Common myeloid progenitor, CD34-positive (primary cell): ENCODE results near the gene OTX1.

Source experiments
- CTCF ChIA-PET: fragments of 350-600 bp; sonication (Branson Sonifier 250); formaldehyde crosslinking; loops from one replicate; lab custom pipeline; 2021; ENCODE audit warnings: antibody characterized with exemption; lab: Charles Lee
- POLR2A ChIA-PET: fragments of 350-600 bp; sonication (Branson Sonifier 250); formaldehyde crosslinking; loops from one replicate; lab custom pipeline; 2021; ENCODE audit warnings: antibody characterized with exemption; lab: Charles Lee
- DNase-seq, 3 donors: peaks; one replicate each; pipeline versions ENCODE4 v3.0.0 to v3.0.0-alpha.2; 2013
- H3K27ac ChIP-seq, 2 experiments: 1 replicate in 1 of 2; 2 replicates in 1 of 2; pipeline ENCODE4 v1.7.0; 2013; ENCODE audit warnings: inconsistent platforms in 2 of 2, low read length in 2 of 2, mild to moderate bottlenecking in 2 of 2, low read depth in 1 of 2, moderate library complexity in 1 of 2; ENCODE audit not compliant: severe bottlenecking in 2 of 2, insufficient read depth in 1 of 2, poor library complexity in 1 of 2
- H3K27me3 ChIP-seq, 5 experiments: replicated peaks in 2 of 5; 1 replicate in 3 of 5; 2 replicates in 2 of 5; pipeline versions ENCODE4 v1.6.1 to v1.7.0; 2013; ENCODE audit warnings: low read length in 4 of 5, mild to moderate bottlenecking in 2 of 5, moderate library complexity in 2 of 5, inconsistent platforms in 1 of 5; ENCODE audit not compliant: insufficient read depth in 5 of 5, control insufficient read depth in 4 of 5
- H3K36me3 ChIP-seq, 4 experiments: 1 replicate in 2 of 4; 2 replicates in 2 of 4; pipeline versions ENCODE4 v1.6.1 to v1.7.0; 2013; ENCODE audit warnings: low read length in 3 of 4, control low read depth in 1 of 4, mild to moderate bottlenecking in 1 of 4; ENCODE audit not compliant: control insufficient read depth in 4 of 4, insufficient read depth in 4 of 4
- H3K4me1 ChIP-seq, 4 experiments: 1 replicate in 3 of 4; 2 replicates in 1 of 4; pipeline versions ENCODE4 v1.6.1 to v1.7.1; 2013; ENCODE audit warnings: low read length in 3 of 4, mild to moderate bottlenecking in 3 of 4, control low read depth in 1 of 4, inconsistent platforms in 1 of 4, moderate library complexity in 1 of 4; ENCODE audit not compliant: control insufficient read depth in 4 of 4, insufficient read depth in 4 of 4; ENCODE audit errors: control extremely low read depth in 1 of 4
- H3K4me3 ChIP-seq, 7 experiments: 1 replicate in 4 of 7; 2 replicates in 3 of 7; pipeline versions ENCODE4 v1.5.1 to v1.7.0; 2013; ENCODE audit warnings: mild to moderate bottlenecking in 7 of 7, low read length in 6 of 7, moderate library complexity in 6 of 7, inconsistent platforms in 2 of 7, low read depth in 2 of 7, control low read depth in 1 of 7; ENCODE audit not compliant: insufficient read depth in 4 of 7, control insufficient read depth in 1 of 7; ENCODE audit errors: extremely low read depth in 1 of 7
- H3K9me3 ChIP-seq, 5 experiments: 1 replicate in 4 of 5; 2 replicates in 1 of 5; pipeline versions ENCODE4 v1.6.1 to v1.7.1; 2013; ENCODE audit warnings: low read length in 4 of 5, mild to moderate bottlenecking in 2 of 5, inconsistent platforms in 1 of 5, low read depth in 1 of 5, moderate library complexity in 1 of 5; ENCODE audit not compliant: control insufficient read depth in 4 of 5, insufficient read depth in 2 of 5; ENCODE audit errors: control extremely low read depth in 1 of 5
- WGBS: methylation state at CpG from one replicate; pipeline ENCODE4 v1.1.5; 2013; ENCODE audit not compliant: insufficient coverage; 5-methylcytosine and 5-hydroxymethylcytosine counted together

The OTX1 gene

DNA sequence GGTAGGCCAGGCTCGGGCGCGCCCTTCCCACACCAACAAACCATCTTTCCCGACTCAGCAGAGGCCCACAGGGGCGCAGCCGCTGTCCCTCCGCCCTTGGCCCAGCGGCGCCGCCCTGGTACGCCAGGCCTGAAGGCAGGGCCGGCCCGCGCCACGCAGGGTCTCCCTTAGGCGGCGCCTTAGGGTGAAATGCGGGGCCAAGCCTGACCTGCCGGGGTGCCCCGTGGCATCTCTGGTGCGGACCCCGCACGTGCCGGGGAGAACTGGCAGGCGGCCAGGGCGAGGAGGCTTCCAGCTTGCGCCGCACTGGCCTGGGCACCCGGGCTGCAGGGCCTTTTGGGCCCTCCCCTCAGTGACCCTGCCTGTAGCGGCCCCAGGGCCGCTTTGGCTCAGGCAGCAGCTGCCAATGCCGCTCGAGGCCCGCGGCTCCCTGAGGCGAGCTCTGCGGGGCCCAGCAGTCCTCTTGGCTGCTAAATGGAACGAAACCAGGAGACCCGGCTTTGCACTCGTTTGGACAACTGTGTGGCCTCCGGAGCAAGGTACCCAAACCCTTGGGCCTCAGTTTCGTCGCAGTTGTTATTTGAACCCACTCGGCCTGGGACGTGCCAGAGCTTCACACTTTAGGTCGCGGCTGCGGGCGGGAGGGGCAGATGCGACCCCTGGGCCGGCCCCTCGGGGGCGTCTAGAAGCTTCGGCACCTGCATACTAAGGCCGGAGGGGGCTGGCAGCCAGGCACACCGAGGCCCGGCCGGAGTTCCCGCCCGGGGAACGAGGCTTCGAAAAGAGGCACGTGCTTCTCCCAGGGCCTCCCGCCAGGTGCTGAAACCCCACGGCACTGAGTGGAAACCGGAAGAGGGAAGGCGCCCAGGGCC is 8.5 kb downstream of the OTX1 start:
- no peak overlapping the region for H3K27ac ChIP-seq
- POLR2A ChIA-PET, result no interaction called here
- peaks cover 0 to 51% (median 42%) of the 10 kb centered on the region in 4 experiments for H3K4me1 ChIP-seq

DNA sequence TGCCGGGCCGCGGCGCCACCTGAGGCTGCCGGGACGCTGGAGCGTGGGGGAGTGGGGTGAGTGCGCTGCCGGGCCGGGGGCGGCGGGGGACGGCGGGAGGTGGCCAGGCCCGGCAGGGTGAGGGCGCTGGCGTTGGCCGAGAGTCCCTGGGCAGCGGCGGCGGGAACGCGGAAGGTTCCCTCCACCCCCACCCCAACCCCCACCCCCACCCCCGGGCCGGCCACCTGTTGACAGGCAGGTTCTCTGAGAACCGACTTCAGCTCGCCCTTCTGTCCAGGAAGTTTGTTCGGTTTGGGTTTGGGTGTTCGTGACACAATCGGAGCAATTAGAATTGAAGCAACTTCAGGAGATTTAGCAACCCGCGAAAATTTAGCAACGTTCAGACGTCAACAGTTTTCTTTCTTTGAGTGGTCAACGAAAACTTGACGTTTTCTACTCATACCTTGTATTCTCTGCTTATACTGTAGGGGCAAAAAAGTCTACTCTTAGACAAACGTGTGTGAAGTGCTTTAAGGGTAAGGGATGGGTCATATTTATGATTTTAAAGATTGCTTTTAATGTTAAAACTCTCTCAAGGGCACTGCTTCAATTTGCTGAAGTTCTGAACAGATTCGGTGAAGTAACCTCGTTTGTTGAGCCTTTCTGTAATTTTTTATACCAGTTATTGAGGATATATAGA is 9.3 kb downstream of the OTX1 start:
- peak in 2 of 3 donors; percentile 61 to 64 for DNase-seq
- H3K4me3 ChIP-seq, result peak overlapping the region in 1 of 7 experiments; percentile 38
- peaks cover 0 to 44% (median 35%) of the 10 kb centered on the region in 4 experiments for H3K4me1 ChIP-seq
- peaks cover 0 to 1% (median 0%) of the 10 kb centered on the region in 5 experiments for H3K9me3 ChIP-seq
- POLR2A ChIA-PET, result no interaction called here
- no peaks in the 10 kb centered on the region for H3K36me3 ChIP-seq
- H3K27me3 ChIP-seq, result peaks cover 38 to 98% (median 67%) of the 10 kb centered on the region in 5 experiments
- CTCF ChIA-PET, result interaction anchor here (2.7 kb wide), 1 partner anchor 7 kb away, joined by 11 read pairs; no protein-coding TSS in a partner anchor
- 12% methylated on average over 6 of the region's 39 CpGs for WGBS
- no peak overlapping the region for H3K27ac ChIP-seq

More for the DNA sequence above, 8.5 kb downstream of the OTX1 start:
- WGBS, result 3% methylated on average over 62 of the region's 67 CpGs
- Histone ChIP-seq H3K36me3 (no peaks in the 10 kb centered on the region), H3K4me3 (no peak overlapping the region), H3K9me3 (peaks cover 0 to 1% (median 0%) of the 10 kb centered on the region in 5 experiments), H3K27me3 (peaks cover 37 to 99% (median 74%) of the 10 kb centered on the region in 5 experiments)
- CTCF ChIA-PET, result no interaction called here
- DNase-seq, result peak in 2 of 3 donors; percentile 40 to 49

DNA sequence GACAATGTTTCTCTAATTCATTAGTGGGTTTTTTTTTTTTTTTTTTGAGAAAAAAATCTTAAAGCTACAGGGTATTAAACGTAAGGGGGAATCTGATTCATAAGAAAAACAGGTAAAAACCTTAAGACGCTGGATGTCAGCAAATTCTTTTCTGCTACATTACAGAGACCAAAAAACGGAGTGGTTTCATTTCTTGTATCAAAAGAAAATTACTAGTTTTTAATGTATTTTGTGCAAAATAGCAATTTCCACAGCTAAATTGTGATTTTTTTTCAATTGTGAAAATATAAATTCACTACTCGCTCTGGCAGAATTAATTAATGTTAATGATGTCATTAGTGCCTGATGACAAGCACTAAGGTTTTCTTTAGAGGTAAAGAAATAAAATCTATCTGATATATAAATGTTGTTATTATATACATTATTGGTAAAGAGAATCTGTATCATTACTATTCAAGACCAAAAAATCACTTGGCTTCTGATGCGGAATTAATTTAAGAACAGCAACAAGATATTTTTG is 9.9 kb downstream of the OTX1 start:
- peak overlapping the region in 1 of 7 experiments; percentile 38 for H3K4me3 ChIP-seq
- no peaks in the 10 kb centered on the region for H3K36me3 ChIP-seq
- H3K27ac ChIP-seq, result no peak overlapping the region
- no CpG with 5 or more reads among the region's 5 CpGs for WGBS
- H3K4me1 ChIP-seq, result peaks cover 0 to 39% (median 29%) of the 10 kb centered on the region in 4 experiments
- CTCF ChIA-PET, result interaction anchor here (2.7 kb wide), 1 partner anchor 8 kb away, joined by 11 read pairs; no protein-coding TSS in a partner anchor
- POLR2A ChIA-PET, result no interaction called here
- H3K9me3 ChIP-seq, result peaks cover 0 to 1% (median 0%) of the 10 kb centered on the region in 5 experiments
- peaks cover 36 to 97% (median 63%) of the 10 kb centered on the region in 5 experiments for H3K27me3 ChIP-seq
- peak in 2 of 3 donors; percentile 49 for DNase-seq

DNA sequence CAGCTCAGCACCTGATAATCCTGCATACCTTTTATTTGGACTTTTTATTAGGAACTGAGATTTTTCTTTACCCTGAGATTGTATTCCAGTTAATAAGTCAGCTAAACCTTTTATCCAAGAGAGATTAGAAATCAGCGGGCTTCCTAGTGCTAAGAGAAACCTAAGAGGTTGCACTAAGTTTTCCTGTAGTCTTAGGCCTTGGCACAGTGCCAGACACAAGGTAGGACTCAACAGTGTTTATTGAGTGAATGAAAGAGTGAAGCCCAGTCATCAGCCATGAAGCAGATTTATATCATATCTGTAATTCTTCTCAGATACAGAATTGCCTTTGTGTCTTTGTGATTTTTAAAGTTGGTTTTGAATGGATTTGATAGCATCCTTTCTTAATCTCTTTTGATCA is 13.6 kb downstream of the OTX1 start:
- H3K36me3 ChIP-seq, result no peaks in the 10 kb centered on the region
- peaks cover 0 to 5% (median 2%) of the 10 kb centered on the region in 4 experiments for H3K4me1 ChIP-seq
- peaks cover 12 to 93% (median 59%) of the 10 kb centered on the region in 5 experiments for H3K27me3 ChIP-seq
- ChIA-PET POLR2A (no interaction called here), CTCF (interaction anchor here (1.1 to 4.2 kb wide), 2 partner anchors 10 to 23 kb away, joined by 3 to 19 read pairs; no protein-coding TSS in a partner anchor)
- DNase-seq, result no peak
- H3K4me3 ChIP-seq, result no peak overlapping the region
- WGBS, result 60% methylated on average over 1 of the region's 1 CpG
- H3K27ac ChIP-seq, result no peak overlapping the region
- peaks cover 0 to 1% (median 0%) of the 10 kb centered on the region in 5 experiments for H3K9me3 ChIP-seq

DNA sequence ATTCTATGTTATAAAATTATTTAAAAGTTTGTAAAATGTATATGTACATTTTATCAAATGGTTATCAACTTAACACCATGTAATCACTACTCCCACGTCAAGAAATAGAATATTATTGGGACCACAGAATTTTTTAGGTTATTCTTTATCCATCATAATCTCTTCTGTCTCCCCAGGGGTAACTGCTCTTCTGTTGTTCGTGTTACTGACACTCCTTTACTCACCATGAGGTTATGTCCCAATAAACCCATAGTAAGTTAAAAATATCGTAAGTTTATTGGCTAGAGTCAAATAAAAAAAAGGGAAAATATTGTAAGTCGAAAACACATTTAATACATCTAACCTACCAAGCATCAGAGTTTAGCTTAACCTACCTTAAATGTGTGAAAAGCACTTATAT is 14.0 kb downstream of the OTX1 start:
- H3K27ac ChIP-seq, result no peak overlapping the region
- peaks cover 0 to under 1% (median under 1%) of the 10 kb centered on the region in 4 experiments for H3K4me1 ChIP-seq
- ChIA-PET POLR2A (interaction anchor here (0.6 kb wide), 1 partner anchor 32 kb away, joined by 3 read pairs; no protein-coding TSS in a partner anchor), CTCF (interaction anchor here (4.2 kb wide), 1 partner anchor 10 kb away, joined by 19 read pairs; no protein-coding TSS in a partner anchor)
- H3K27me3 ChIP-seq, result peaks cover 9 to 91% (median 59%) of the 10 kb centered on the region in 5 experiments
- no peaks in the 10 kb centered on the region for H3K36me3 ChIP-seq
- H3K9me3 ChIP-seq, result peaks cover 0 to 1% (median 0%) of the 10 kb centered on the region in 5 experiments
- no peak overlapping the region for H3K4me3 ChIP-seq
- no CpG with 5 or more reads among the region's 4 CpGs for WGBS
- DNase-seq, result no peak

DNA sequence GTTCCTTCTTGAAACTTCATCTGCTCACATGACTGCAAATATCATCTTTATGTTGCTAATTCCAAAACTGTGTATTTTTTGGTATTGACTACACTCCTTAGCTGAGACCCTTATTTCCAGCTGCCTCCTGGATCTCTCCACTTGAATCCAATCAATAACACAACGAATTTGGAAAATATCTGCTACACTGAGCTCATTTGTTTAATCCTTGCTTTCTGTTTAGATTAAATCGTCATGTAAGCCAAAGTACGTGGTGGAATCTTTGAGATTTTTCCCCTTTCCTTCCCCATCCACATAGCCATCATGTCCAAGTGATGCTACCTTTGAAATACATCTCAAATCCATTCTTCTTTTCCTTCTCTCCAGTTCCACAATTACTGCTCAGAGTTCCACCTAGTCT is 15.6 kb downstream of the OTX1 start:
- CTCF ChIA-PET, result interaction anchor here (1.1 to 4.2 kb wide), 2 partner anchors 12 to 17 kb away, joined by 3 to 19 read pairs; no protein-coding TSS in a partner anchor
- Histone ChIP-seq H3K4me3 (no peak overlapping the region), H3K4me1 (no peaks in the 10 kb centered on the region), H3K36me3 (no peaks in the 10 kb centered on the region), H3K27me3 (peaks cover 8 to 79% (median 53%) of the 10 kb centered on the region in 5 experiments), H3K9me3 (peaks cover 0 to 1% (median 0%) of the 10 kb centered on the region in 5 experiments), H3K27ac (no peak overlapping the region)
- 91% methylated on average over 3 of the region's 3 CpGs for WGBS
- no peak for DNase-seq
- POLR2A ChIA-PET, result no interaction called here
